SJCRH30 (cell line): ENCODE results near the gene MRPS11. TPM values are rescaled to one million over a fixed set of nuclear protein-coding genes. Genes with fewer than 3 reads are reported as not detected.
"Not testable (repeated sequence)": the region's sequence is repeated elsewhere in the genome, so short reads cannot be mapped to it uniquely, and the experiment has no call there.

Experiments used
- DNase-seq, 2 experiments: peaks; one replicate each; pipeline ENCODE4 v3.0.0-alpha.2; 2015 to 2020
- H3K27ac ChIP-seq: fragments of 250-450 bp; sonication (Bioruptor Pico); 2 replicates; pipeline ENCODE4 v1.5.1; 2020; ENCODE audit warnings: mild to moderate bottlenecking, moderate library complexity
- H3K27me3 ChIP-seq: fragments of 250-450 bp; sonication (Bioruptor Pico); 2 replicates; pipeline ENCODE4 v1.5.1; 2020; ENCODE audit warnings: mild to moderate bottlenecking, moderate library complexity
- H3K36me3 ChIP-seq: fragments of 250-450 bp; sonication (Bioruptor Pico); 2 replicates; pipeline ENCODE4 v1.5.1; 2020; ENCODE audit warnings: mild to moderate bottlenecking, moderate library complexity
- H3K4me1 ChIP-seq: fragments of 250-450 bp; sonication (Bioruptor Pico); 2 replicates; pipeline ENCODE4 v1.5.1; 2020; ENCODE audit warnings: mild to moderate bottlenecking, moderate library complexity
- H3K4me3 ChIP-seq: fragments of 250-450 bp; sonication (Bioruptor Pico); 2 replicates; pipeline ENCODE4 v1.5.1; 2020; ENCODE audit warnings: mild to moderate bottlenecking, moderate library complexity
- H3K9me3 ChIP-seq: fragments of 250-450 bp; sonication (Bioruptor Pico); replicated peaks from 2 replicates; pipeline ENCODE4 v1.5.1; 2020; ENCODE audit warnings: mild to moderate bottlenecking, moderate library complexity
- total RNA-seq: library from RNA; depleted of rRNA; stranded (reverse); fragments of >200 nt; shearing (Covaris generic); gene quantifications from 2 replicates; pipeline ENCODE4 v1.2.3, GENCODE V29; 2014

Gene MRPS11
- total RNA-seq, 1 experiment from 2014 or later, result 63.9 TPM

DNA sequence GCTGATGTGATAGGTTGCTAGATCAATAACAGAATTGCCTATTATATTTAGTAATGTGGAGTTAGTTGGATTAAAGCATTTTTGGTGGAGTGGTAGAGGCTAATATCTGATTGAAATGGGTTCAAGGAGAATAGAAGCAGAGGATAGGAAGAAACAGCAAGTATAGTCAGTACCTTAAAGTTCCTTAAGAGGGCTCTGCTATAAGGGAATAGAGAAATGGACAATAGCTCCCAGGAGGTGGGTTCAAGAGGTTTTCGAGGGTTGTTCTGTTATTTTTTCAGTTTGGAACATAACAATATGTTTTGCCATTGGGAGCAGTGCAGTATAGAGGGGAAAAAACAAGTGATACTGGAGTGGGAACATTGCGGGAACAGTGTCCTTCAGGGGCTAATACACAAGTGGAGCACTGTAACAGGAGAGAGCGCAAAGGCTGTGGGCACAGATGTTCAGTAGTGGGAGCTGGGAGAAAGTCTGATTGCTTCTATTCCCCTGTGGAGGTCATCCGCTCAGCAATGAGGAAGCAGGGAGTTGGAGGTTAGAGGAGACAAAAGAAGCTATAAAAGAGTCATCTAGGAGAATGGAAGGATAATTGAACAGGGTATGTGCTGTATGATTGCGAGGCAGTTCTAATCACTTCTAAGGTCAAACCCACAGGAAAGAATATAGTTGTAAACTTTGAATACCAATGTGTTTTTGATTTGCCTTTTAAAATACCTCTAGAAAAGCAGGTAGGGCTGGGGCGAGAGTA lies 3.3 kb downstream of the MRPS11 start:
- Histone ChIP-seq H3K36me3 (peaks cover 24% of the 10 kb centered on the region), H3K9me3 (no peaks in the 10 kb centered on the region), H3K27ac (no peak overlapping the region), H3K4me3 (no peak overlapping the region), H3K4me1 (no peaks in the 10 kb centered on the region; the same call in 1 of the 2 replicates), H3K27me3 (no peaks in the 10 kb centered on the region)
- DNase-seq, result no peak

DNA sequence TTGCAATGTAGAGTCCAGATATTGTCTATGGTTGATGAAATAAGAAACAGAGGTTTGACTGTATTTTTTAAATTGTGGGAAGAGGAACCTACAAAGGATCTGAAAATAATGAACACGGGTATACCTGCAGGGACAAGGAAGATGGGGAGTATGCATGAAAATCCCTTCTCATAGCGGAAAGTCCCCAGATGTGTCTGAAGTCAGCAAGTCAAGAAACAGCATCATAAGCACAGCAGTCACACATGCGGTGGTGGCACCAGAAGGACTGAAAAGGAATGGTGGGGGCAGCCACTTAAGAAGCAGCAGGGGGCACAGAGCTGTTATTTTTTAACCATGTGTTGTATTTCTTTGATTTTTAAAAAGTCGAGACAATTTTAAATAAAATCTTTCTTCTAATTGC lies 4.7 kb downstream of the MRPS11 start:
- H3K4me1 ChIP-seq, result peaks cover 2% of the 10 kb centered on the region; the same call in 1 of the 2 replicates
- H3K9me3 ChIP-seq, result no peaks in the 10 kb centered on the region
- DNase-seq, result no peak
- no peaks in the 10 kb centered on the region for H3K27me3 ChIP-seq
- H3K4me3 ChIP-seq, result no peak overlapping the region
- no peak overlapping the region for H3K27ac ChIP-seq
- H3K36me3 ChIP-seq, result peaks cover 35% of the 10 kb centered on the region

DNA sequence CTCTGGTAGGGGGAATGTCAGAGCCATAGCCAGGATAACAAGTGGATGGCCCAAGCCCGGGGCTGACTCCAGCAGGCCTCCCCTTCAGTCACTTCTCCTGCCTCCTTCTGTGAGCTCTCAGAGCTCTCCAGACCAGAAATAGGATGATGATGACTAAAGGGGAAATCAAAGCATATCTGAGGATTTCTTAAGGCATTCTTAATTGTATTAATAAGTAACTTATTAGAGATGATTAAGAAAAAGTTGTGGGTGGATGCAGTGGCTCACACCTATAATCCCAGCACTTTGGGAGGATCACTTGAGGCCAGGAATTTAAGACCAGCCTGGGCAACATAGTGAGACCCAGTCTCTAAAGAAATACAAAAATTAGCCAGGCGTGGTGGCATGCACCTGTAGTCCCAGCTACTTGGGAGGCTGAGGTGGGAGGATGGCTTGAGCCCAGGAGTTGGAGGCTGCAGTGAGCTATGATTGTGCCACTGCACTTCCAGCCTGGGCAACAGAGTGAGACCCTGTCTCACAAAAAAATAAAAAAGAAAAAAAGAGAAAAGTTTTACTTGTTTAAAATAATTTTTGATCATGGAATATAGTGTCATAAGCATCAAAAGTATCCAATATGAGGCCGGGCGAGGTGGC lies 6.3 kb downstream of the MRPS11 start:
- not testable (repeated sequence) for H3K9me3 ChIP-seq, H3K4me3 ChIP-seq, DNase-seq, H3K4me1 ChIP-seq, H3K27me3 ChIP-seq, H3K27ac ChIP-seq
- H3K36me3 ChIP-seq, result peaks cover 40% of the 10 kb centered on the region

DNA sequence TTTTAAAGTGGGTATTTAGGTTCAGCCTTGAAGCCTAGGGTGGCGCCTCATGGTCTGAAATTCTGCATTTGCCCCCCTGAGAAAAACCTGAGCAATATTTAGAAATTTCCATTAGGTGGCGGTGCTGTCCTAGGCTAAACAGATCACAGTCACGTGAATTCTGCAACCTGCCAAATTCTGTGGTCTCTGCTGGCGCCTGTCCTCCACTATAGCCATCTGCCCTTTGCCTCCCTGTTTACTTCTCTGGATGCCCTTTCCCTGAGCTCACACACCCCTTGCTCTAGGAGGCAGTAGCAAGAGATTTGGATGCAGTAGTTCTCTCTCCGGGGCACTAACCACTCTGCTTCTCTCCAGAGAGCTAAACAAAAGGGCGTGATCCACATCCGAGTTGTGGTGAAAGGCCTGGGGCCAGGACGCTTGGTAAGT lies 9.1 kb downstream of the MRPS11 start:
- peaks cover 40% of the 10 kb centered on the region for H3K36me3 ChIP-seq
- no peak overlapping the region for H3K4me3 ChIP-seq
- H3K9me3 ChIP-seq, result no peaks in the 10 kb centered on the region
- H3K4me1 ChIP-seq, result 0 out of 2 replicates have a peak, but pooled peaks cover 2% of the 10 kb centered on the region
- no peak overlapping the region for H3K27ac ChIP-seq
- H3K27me3 ChIP-seq, result no peaks in the 10 kb centered on the region
- peak; percentile 66 to 78 for DNase-seq

DNA sequence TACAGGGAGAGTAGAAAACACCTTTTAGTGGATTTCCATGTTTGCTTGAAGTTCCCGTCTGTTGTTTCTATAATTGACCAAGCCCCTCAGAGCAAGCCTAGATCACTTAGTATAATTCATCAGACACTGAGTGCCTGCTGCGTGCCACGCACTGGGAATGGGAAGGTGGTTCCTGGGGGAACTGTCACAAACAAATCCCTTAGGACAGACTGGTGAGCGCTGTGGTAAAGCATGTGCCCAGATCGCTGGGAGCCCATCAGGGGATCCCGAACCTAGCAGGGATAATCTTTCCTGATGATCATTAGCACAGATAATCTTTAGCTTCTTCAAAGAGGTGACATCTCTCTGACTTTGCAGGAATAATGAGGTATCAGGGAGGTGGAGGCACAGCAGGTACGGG lies 9.6 kb downstream of the MRPS11 start:
- no peak for DNase-seq
- Histone ChIP-seq H3K4me3 (no peak overlapping the region), H3K36me3 (peaks cover 37% of the 10 kb centered on the region), H3K4me1 (0 out of 2 replicates have a peak, but pooled peaks cover 2% of the 10 kb centered on the region), H3K27ac (no peak overlapping the region), H3K9me3 (no peaks in the 10 kb centered on the region), H3K27me3 (no peaks in the 10 kb centered on the region)

DNA sequence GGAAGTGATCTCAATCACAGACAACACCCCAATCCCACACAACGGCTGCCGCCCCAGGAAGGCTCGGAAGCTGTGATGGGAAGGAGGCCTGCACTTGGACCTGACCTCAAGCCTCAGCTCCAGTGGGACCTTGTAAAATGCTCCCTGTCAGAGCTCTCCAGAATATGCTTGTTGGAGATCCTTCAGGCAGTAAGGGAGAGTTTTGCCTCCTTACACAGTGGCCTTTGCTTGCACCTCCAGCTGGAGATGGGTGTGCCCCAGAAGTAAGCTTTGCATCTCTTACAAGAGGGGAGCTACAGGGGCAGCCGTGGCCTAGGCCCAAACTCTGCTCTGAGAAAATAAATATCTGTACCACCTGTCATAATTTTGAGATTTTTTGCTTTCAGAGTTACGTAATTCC lies 10.4 kb downstream of the MRPS11 start:
- peaks cover 3% of the 10 kb centered on the region; the same call in 1 of the 2 replicates for H3K4me1 ChIP-seq
- H3K4me3 ChIP-seq, result no peak overlapping the region
- DNase-seq, result no peak
- no peaks in the 10 kb centered on the region for H3K27me3 ChIP-seq
- H3K9me3 ChIP-seq, result no peaks in the 10 kb centered on the region
- H3K27ac ChIP-seq, result no peak overlapping the region
- peaks cover 31% of the 10 kb centered on the region for H3K36me3 ChIP-seq

DNA sequence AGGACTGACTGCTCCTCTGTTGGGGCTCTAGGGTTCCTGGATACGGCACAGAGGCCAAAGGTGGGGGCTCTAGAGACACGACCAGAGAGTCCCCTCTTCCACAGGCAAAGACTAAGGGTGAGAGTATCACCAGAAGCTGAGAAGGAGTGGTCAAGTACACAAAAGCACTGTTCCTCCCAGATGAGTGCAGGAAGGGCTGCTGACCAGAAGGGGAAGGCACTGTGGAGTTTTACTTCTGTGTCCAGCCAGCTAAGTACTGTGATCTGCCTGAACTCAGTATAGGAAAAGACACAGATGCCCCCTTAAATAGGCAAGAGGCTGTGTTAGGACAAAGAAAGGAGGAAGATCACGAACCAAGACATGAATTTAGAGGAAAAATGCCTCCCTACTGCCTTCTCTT lies 11.7 kb downstream of the MRPS11 start:
- Histone ChIP-seq H3K4me1 (peaks cover 14% of the 10 kb centered on the region), H3K9me3 (no peaks in the 10 kb centered on the region), H3K4me3 (no peak overlapping the region), H3K27me3 (no peaks in the 10 kb centered on the region), H3K36me3 (peaks cover 24% of the 10 kb centered on the region), H3K27ac (no peak overlapping the region)
- DNase-seq, result no peak

DNA sequence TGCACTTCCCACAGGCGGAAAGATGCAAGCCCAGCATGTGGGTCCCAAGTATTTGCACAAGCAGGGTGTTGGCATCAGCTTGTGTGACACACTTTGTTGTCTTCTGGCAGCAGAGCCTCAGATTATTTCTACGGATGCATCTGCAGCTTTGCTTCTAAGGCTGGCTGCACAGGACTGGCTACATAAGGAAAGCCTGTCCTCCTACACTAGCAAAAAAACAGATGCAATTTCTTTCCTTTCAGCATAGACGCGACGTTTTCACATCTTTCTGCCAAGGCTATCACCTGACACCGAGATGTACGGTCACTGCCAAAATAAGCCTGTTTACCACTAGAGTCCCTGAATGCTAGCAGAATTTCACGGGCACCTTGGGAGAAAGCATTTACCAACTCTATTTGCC lies 13.5 kb downstream of the MRPS11 start:
- H3K27me3 ChIP-seq, result no peaks in the 10 kb centered on the region
- DNase-seq, result no peak
- no peak overlapping the region for H3K27ac ChIP-seq
- peaks cover 28% of the 10 kb centered on the region for H3K4me1 ChIP-seq
- H3K9me3 ChIP-seq, result no peaks in the 10 kb centered on the region
- peaks cover 14% of the 10 kb centered on the region for H3K36me3 ChIP-seq
- H3K4me3 ChIP-seq, result no peak overlapping the region

DNA sequence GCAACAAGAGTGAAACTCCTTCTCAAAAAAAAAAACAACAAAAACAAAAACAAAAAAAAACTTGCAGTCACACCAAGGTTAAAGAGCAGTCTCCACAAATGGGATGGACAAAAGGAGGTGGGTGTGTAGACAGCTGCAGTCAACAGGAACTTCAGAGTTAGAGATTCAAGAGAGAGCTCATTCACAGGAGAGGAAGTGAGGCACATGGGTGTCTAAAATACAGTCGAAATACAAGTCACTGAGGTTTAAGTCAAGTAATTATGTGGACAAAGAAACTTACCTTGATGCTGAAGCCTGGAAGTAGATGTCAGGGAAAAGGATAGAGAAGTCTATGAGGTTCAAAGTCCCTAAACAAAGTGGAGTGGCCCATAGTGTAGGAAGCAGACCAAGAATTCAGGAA lies 14.8 kb downstream of the MRPS11 start:
- DNase-seq, result no peak
- Histone ChIP-seq H3K9me3 (no peaks in the 10 kb centered on the region), H3K36me3 (0 out of 2 replicates have a peak, but pooled peaks cover 5% of the 10 kb centered on the region), H3K27me3 (no peaks in the 10 kb centered on the region), H3K4me1 (peaks cover 38% of the 10 kb centered on the region), H3K27ac (no peak overlapping the region), H3K4me3 (no peak overlapping the region)

DNA sequence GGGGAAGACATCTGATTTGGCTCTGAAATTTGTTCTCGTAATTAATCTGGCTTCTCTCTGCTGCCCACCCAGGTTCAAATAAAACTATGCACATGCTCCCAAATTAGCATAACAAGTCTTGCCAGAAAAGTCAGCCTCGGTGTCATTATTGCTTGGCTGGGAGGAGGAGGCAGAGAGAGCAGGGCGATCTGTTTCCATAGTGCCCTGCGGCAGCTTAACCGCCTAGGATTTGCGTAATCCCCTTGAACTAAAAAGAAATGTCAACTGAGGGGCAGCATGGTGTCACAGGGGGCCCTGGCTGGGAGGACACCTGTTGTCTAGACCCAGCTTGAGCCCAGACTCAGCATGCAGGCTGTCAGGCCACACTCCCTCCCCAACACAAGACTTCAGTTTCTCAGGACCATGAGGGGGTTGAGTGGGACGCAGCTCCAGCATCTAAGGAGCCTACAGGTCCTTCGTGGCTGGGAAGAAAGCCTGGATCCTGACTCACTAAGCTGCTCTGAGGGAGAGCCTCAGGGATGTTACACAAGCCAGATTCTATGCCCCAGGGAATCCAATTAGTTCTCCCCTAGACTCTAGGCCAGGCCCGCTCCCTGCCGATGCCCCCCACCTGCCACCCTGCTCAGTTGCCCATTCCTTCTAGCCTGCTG lies 17.3 kb downstream of the MRPS11 start:
- peak; percentile 97 to 98 for DNase-seq
- Histone ChIP-seq H3K4me1 (peaks cover 45% of the 10 kb centered on the region), H3K9me3 (no peaks in the 10 kb centered on the region), H3K36me3 (no peaks in the 10 kb centered on the region), H3K27ac (peak overlapping the region; percentile 76), H3K27me3 (no peaks in the 10 kb centered on the region), H3K4me3 (no peak overlapping the region)

DNA sequence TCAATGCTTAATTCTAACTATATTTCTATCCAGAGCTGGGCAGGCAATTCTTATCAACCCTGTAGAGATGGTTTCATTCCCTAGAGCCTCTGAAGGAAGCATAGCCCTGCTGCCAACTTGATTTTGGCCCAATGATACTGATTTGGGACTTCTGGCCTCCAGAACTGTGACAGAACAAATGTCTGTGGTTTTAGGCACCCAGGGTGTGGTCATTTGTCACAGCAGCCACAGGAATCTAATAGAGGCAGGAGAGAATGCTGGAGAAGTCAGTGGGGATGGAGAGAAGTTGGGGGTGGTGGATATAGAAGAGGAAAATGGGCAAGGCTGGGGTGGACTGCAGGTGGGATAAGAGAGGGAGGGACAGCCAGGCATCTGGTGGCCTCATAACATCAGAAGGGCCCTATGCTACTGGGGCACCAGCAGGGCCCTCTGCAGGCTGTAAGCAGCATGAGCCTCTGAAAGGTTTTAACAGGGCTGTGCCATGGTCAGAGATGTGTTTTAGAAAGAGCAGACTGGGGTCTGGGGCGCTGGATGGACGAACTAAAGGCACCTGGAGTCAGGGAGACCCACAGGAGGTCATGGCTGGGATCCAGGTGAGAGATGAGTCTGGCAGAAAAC lies 19.8 kb downstream of the MRPS11 start:
- no peak for DNase-seq
- no peak overlapping the region for H3K27ac ChIP-seq
- no peaks in the 10 kb centered on the region for H3K9me3 ChIP-seq
- no peaks in the 10 kb centered on the region for H3K27me3 ChIP-seq
- no peaks in the 10 kb centered on the region for H3K36me3 ChIP-seq
- no peak overlapping the region for H3K4me3 ChIP-seq
- H3K4me1 ChIP-seq, result peaks cover 45% of the 10 kb centered on the region

DNA sequence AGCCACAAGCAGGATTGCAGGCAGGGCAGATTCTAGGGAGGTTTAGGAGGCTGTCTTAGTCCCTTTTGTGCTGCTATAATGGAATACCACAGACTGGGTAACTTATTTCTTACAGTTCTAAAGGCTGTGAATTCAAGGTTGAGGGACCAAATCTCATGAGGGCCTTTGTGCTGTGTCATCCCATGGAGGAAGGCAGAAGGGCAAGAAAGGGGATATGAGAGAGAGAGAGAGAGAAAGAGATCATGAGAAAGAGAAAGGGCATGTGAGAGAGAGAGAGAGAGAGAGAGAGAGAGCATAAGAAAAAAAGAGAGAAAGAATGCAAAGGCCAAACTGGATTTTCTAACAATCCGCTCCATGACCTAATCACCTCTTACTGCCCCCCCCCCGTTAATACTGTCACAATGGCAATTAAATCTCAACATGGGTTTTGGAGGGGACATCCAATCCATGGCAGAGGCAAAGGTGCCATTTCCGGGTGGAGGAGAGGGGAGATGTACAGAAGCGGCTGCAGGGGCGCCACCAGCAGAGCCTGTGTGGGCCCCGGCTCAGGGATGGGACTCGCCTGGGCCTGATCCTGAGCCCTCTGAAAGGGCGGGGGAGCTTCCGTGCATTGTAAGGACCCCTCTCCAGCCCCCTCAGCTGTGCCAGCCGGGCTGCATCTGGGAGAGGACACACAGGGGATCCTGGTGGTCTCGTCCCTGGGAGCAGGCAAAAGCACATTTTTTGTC lies 20.5 kb downstream of the MRPS11 start:
- Histone ChIP-seq H3K27ac (no peak overlapping the region), H3K36me3 (no peaks in the 10 kb centered on the region), H3K4me3 (no peak overlapping the region), H3K27me3 (no peaks in the 10 kb centered on the region), H3K4me1 (peaks cover 44% of the 10 kb centered on the region), H3K9me3 (no peaks in the 10 kb centered on the region)
- no peak for DNase-seq

DNA sequence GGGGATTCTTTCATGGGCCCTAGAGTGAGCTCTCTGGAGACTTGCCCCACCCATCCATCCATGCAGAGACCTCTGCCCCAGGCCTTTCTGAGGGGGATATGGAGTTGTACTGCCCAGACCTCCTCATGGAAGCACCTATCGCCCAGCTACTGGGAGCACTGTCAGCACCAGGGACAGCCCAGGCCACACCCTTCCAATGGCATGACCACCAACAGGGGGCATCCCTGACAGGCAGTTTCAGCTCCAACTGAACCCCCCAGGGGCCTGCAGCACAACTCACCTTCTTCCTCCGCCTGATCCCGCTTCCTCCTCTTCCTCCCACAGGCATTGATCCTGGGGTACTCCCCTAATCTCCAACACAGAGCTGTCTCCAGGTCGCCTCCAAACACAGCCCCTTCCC lies 21.8 kb downstream of the MRPS11 start:
- Histone ChIP-seq H3K9me3 (no peaks in the 10 kb centered on the region), H3K36me3 (no peaks in the 10 kb centered on the region), H3K27me3 (no peaks in the 10 kb centered on the region), H3K4me3 (no peak overlapping the region), H3K27ac (no peak overlapping the region), H3K4me1 (peaks cover 31% of the 10 kb centered on the region)
- DNase-seq, result no peak

DNA sequence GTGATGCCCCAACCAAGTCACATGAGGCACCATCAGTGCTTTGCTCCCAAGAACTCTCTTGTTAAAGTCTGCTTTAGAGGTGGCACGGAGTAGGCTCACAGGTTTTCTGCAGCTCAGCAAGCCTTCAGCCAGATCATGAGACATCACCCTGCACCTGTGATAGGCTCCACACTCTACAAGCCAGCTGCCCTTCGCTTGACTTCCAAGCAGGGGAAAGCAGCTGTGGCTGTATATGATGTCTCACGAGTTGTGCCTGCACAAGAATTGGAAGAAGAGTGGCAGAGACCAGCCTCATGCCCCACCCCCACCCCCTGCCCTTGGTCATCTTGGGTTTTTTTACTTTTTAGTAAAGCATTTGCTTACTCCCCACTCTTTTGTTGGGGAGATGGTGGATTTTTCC lies 22.5 kb downstream of the MRPS11 start:
- H3K4me3 ChIP-seq, result no peak overlapping the region
- peak; percentile 42 to 60 for DNase-seq
- no peaks in the 10 kb centered on the region for H3K9me3 ChIP-seq
- no peak overlapping the region for H3K27ac ChIP-seq
- no peaks in the 10 kb centered on the region for H3K36me3 ChIP-seq
- H3K27me3 ChIP-seq, result no peaks in the 10 kb centered on the region
- H3K4me1 ChIP-seq, result peaks cover 29% of the 10 kb centered on the region
